Cardiac fibroblast (primary cell): ENCODE results near the gene KRTAP2-2.
A peak's percentile ranks its signal among the peaks of the same experiment; 100 is the strongest.
"Not testable (repeated sequence)": the region's sequence is repeated elsewhere in the genome, so short reads cannot be mapped to it uniquely, and the experiment has no call there.

ENCODE experiments used
- DNase-seq, 2 donors: peaks; one replicate each; pipeline versions ENCODE4 v3.0.0 to v3.0.0-alpha.2; 2010; ENCODE audit warnings: low read depth in 2 of 2
- H3K4me3 ChIP-seq, 2 donors: replicated peaks in 1 of 2; 1 replicate in 1 of 2; 2 replicates in 1 of 2; pipeline ENCODE4 v1.5.1; 2011; ENCODE audit warnings: low read depth in 2 of 2, low read length in 2 of 2, mild to moderate bottlenecking in 2 of 2, moderate library complexity in 1 of 2
- CTCF ChIP-seq: IDR thresholded peaks from one replicate; pipeline ENCODE4 v1.5.1; 2011; ENCODE audit warnings: low read depth, mild to moderate bottlenecking, low read length, inconsistent platforms

The KRTAP2-2 gene

GRCh38 chr17:41058741-41059140 lies 3.7 kb upstream of the KRTAP2-2 start:
- TF ChIP-seq CTCF = no peak
- no peak overlapping the region for H3K4me3 ChIP-seq
- peak in 1 of 2 donors; percentile 31 for DNase-seq

GRCh38 chr17:41057547-41057946 lies 2.5 kb upstream of the KRTAP2-2 start:
- no peak for TF ChIP-seq CTCF
- DNase-seq = no peak
- H3K4me3 ChIP-seq = no peak overlapping the region

GRCh38 chr17:41054556-41054955 lies 474 bp downstream of the KRTAP2-2 start:
- not testable (repeated sequence) for DNase-seq, H3K4me3 ChIP-seq

GRCh38 chr17:41054025-41054424 lies 1.0 kb downstream of the KRTAP2-2 start:
- no peak for TF ChIP-seq CTCF
- no peak overlapping the region for H3K4me3 ChIP-seq
- DNase-seq = no peak

DNA sequence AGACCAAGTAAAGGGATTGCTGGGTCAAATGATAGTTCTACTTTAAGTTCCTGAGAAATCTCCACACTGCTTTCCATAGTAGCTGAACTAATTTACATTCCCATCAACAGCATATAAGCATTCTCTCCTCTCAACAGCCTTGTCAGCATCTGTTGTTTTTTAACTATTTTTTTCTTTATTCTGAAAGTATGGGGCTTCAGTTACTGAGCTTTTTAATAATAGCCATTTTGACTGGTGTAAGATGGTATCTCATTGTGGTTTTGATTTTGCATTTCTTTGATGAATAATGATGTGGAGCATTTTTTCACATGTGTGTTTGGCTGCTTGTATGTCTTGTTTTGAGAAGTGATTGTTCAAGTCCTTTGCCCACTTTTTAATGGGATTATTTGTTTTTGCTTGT lies 2.5 kb downstream of the KRTAP2-2 start:
- TF ChIP-seq CTCF = no peak
- no peak overlapping the region for H3K4me3 ChIP-seq
- DNase-seq = peak in 1 of 2 donors; percentile 29

- no peak overlapping the region for H3K4me3 ChIP-seq
- peak in 1 of 2 donors; percentile 85 for DNase-seq
- no peak for TF ChIP-seq CTCF
Observed at GRCh38 chr17:41049110-41049509, 5.9 kb downstream of the KRTAP2-2 start.

DNA sequence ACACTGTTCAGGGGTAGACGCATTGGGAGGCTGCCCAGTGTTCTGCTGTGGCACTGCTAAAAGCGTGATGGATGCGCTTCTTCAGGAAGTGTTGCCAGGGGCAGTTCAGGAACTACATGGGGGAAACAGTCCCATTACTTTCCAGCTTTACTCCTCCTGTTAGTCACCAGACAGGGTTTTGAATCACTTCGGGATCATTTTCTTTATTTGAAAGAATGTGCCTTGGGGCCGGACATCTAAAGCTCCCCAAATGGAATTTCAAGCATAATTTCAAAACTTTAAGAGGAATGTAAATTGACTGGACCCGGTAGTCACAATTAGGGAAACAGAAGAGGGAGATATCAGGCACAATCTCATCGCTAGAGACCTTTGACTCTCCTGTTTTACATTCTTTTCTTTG lies 6.6 kb downstream of the KRTAP2-2 start:
- no peak overlapping the region for H3K4me3 ChIP-seq
- TF ChIP-seq CTCF = no peak
- DNase-seq = peak in 1 of 2 donors; percentile 57

GRCh38 chr17:41046735-41047465 lies 8.1 kb downstream of the KRTAP2-2 start, which contains the start of gene KRTAP2-1:
Gene KRTAP2-1, minus strand, starts transcription at chr17:41047316. Its CDS starts 49 bp downstream, at chr17:41047267.
- not testable (repeated sequence) for H3K4me3 ChIP-seq, DNase-seq
